Central memory CD4-positive, alpha-beta T cell (primary cell): ENCODE data around the gene RMDN2.
"Not testable (repeated sequence)": the region's sequence is repeated elsewhere in the genome, so short reads cannot be mapped to it uniquely, and the experiment has no call there.

Experiments used
- DNase-seq: peaks from one replicate; pipeline ENCODE4 v3.0.0; 2022

Gene RMDN2

GRCh38 chr2:37997629-37998028, 72.5 kb downstream of the RMDN2 start:
- DNase-seq, result no peak

GRCh38 chr2:38000485-38001222, 75.6 kb downstream of the RMDN2 start:
- DNase-seq, result no peak

DNA sequence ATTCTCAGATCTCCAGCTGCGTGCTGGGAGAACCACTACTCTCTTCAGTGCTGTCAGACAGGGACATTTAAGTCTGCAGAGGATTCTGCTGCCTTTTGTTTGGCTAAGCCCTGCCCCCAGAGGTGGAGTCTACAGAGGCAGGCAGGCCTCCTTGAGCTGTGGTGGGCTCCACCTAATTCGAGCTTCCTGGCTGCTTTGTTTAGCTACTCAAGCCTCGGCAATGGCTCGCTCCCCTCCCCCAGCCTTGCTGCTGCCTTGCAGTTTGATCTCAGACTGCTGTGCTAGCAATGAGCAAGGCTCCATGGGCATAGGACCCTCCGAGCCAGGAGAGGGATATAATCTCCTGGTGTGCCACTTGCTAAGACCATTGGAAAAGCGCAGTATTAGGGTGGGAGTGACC, 85.1 kb downstream of the RMDN2 start:
- DNase-seq, result not testable (repeated sequence)

DNA sequence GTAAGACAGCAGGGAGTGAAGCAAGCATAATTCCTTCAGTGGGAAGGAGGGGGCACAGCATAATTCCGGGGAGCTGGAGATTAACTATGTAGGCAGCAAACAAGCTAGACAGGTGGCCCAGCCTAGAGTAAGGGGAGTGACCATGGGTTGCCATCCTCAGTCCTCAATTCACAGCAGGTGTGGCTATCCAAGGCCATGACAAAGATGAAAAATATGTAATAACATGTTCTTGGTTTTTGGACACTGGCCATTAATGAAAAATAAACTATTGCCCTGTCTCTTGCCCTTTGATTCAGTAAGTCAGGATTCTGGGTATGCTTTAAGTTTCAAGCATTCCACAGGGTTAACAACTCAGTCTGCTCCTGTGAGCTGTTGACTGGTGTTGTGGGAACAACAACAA, 85.9 kb downstream of the RMDN2 start:
- no peak for DNase-seq

DNA sequence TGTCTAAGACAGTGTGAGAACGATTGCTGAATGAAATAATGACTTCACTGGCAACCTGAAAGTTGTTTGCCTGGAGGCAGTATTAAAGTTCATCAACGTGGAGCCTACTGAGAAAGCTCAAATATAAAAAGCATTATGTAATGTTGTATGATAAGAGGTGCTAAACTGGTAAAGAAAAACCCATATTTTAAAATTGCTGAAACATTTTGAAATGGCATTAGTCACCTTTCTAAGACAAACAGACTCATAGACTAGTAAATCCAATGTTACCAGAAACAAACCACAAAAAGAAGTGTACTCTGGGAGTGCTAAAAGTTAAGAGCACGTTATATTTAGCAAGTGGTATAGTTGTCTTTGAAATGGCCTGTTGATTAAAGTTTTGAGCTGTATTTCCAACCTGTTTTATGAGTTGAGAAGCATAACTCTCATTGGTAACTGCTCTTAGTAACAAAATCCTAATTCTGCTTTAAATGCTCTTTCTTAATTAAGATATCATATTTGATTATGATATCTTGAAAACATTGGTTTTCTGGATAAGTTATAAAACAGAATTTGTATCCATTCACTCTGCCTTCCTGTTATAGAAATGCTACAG, 88.2 kb downstream of the RMDN2 start:
- DNase-seq, result no peak

DNA sequence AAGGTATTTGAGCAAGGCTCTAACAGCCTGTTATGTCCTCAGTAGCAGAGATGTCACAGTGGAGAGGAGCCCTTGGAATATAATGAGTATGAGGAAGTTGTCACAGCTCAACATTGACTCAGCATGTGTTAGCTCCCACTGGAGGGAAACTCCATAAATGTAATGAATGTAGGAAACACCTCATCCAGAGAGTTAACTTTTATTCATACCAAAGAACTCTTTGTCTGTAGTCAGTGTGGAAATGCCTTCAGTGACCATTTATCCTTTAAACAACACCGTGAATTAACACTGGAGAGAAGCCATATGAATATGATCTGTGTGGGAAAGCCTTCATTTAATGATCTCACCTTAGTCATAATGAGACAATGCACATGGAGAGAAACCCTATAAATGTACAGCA, 91.1 kb downstream of the RMDN2 start:
- DNase-seq, result no peak

GRCh38 chr2:38017836-38018235, 92.7 kb downstream of the RMDN2 start:
- no peak for DNase-seq

DNA sequence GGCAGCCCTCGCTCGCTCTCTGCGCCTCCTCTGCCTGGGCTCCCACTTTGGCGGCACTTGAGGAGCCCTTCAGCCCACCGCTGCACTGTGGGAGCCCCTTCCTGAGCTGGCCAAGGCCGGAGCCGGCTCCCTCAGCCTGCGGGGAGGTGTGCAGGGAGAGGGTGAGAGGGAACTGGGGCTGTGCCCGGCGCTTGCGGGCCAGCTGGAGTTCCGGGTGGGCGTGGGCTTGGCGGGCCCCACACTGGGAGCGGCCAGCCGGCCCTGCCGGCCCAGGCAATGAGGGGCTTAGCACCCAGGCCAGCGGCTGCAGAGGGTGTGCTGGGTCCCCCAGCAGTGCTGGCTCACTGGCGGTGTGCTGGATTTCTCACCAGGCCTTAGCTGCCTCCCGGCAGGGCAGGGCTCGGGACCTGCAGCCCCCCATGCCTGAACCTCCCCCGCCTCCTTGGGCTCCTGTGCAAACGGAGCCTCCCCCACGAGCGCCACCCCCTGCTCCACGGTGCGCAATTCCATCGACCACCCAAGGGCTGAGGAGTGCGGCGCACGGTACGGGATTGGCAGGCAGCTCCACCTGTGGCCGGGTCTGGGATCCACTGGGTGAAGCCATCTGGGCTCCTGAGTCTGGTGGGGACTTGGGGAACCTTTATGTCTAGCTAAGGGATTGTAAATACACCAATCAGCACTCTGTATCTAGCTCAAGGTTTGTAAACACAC, 95.4 kb downstream of the RMDN2 start:
- DNase-seq, result not testable (repeated sequence)

DNA sequence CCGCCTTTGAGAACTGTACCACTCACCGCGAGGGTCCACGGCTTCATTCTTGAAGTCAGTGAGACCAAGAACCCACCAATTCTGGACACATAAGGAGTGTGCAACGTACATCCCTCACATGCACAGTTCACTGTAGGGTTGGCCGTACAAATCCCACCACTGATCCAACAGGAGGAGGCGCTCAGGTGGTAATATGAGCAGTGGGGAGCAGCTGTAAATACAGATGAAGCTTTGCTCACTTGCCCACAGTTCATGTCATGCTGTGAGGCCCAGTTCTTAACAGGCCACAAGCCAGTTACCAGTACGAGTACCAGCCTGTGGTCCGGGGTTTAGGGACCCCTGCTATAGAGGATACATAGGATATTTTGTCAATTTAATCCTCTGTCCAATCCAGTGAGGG, 96.5 kb downstream of the RMDN2 start:
- no peak for DNase-seq

DNA sequence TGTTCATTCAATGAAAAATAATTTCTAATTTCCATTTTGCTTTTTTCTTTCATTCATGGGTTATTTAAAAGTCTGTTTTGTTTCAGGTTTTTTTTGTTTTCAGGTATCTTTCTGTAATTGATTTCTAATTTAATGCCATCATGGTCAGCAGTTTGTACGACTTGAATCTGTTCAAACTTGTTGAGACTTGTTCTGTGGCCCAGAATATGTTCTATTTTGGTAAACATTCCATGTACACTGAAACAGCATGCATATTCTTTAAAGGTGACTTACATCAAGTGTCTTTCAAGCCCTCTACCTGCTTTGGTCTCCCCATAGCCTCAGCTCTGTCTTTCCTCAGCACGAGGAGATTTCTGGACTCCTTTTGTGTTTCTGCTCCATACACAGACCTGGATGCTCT, 101.8 kb downstream of the RMDN2 start:
- no peak for DNase-seq

DNA sequence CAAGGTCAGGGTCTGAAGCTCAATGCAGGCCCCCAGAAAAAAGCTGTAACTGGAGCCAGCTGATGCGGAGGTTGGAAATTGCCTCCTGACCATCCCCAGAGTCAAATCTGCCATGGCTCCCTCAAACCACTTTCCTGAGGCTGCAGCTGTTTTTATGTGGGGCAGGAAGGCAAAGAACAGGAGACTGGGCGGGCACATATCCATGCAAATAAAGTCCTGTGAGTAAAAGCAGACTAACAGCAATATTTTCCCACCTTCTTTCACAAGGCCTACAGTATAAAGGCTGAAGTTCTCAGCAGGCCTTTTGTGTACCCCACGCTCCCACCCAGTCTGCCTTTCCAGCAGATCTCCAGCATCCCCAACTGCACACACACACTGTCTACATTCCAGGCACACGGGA, 103.7 kb downstream of the RMDN2 start:
- DNase-seq, result no peak

GRCh38 chr2:38029512-38029911, 104.4 kb downstream of the RMDN2 start:
- DNase-seq, result no peak

GRCh38 chr2:38030635-38031355, 105.7 kb downstream of the RMDN2 start:
- no peak for DNase-seq

DNA sequence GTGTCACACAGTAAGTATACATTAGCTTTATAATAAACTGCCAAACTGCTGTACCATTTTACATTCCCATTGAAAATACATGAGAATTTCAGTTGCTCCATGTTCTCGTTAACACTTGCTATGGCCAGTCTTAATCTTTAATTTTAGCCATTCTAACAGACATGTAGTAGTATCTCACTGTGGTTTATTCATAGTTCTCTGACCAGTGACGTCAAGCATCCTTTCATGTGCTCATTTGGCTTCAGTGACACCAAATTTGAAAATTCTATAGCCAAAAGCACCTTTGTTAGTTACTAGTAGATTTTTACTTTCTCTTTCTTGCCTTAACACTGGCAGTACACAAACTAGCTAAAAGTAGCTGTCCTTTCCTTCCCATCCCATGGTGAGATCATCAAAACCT, 107.9 kb downstream of the RMDN2 start:
- no peak for DNase-seq

GRCh38 chr2:38033646-38034045, 108.6 kb downstream of the RMDN2 start:
- no peak for DNase-seq

DNA sequence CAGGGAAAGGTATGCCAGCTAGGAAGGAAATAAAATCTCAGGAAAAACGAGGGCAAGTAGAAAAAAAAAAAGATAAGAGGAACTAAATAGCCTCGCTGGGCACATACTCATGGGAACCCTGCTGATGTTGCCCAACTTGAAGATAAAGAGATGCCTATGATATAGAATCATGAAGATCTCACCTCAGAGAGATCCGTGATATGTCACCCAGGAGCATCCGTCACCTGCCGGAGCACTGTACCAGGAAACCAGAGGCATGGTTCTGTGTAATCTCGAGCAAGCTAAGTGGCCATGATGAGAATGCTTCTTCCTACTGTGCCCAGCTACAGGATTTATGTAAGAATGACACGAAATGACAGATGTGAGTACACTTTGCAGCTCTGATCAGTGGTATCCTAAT, 110.9 kb downstream of the RMDN2 start:
- no peak for DNase-seq

- no peak for DNase-seq
These were observed 112.2 kb downstream of the RMDN2 start for GRCh38 chr2:38037325-38037724.

DNA sequence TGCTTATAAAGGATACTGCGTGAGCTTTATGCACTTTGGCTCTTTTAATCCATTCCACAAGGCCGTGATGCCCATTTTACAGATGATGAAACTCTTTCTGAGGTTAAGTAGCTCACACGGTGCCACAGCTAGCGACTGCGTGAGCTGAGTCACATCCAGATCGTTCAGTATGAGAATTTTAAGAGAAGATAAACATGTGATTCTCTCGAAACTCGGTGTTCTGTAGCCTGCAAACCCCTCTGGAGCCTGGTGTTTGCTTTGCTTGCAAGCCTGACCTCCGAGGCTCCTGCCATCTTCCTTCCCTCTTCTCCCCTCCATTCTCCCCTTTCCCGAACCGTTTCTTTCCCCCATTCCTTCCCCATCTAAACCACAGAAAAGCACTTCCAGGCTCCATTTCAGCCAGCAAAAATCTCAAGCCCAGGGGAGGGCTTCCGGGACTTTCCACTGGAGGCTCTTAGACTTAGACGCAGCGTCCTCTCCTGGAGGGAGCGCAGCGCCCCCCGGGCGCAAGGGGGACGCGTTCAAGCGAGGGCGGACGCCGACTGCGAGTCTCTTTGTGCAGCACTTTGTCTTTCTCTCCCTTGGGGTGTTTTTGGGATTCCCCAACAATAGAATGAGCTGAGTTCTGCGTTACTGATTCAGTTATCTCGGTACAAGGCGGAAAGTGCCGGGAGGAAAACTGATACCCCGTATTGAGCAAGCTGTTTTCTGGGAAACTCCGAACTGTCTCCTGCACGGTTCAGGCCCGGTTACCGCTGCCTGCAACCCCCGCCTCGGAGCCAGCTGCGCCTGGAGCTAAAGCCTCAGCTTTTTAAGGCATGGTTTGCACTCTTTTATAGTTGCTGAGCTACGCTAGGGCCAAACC, 112.9 kb downstream of the RMDN2 start:
- DNase-seq, result no peak

- no peak for DNase-seq
These were observed 113.6 kb downstream of the RMDN2 start for GRCh38 chr2:38038682-38039081.

DNA sequence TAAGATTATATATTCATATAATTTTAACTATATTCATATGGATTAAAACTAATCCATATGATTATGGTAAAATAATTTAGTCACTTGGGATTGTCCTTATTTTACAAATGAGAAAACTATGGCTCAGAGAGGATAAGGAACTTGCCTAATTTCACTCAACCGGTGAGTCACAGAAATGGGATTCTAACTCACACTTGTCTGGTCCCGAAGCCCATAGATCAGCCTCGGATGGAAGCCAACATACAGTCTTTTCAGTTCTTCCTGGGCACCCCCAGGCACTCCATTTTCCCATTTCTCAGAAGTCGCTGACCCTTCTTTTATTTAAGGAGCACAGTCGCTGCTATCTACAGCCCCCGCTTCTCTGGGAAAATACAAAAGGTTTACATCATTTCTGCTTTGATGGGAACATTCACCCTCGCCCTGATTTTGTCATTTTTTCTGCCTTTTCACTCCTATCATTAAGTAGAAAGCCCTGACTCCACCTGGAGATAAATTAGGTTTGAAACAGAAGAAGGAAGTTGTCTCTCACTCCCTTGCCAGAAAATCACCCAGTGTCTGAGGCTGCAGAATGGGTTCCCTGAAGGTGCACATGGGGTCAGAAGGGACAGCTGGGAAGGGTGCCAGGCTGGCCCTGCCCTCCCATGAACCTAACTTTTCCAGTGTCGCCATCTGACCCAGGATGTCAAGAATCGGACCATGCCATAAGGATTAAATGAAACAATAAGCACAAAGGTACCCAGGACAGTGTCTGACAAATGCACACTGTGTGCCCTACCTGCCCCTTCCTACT, 114.2 kb downstream of the RMDN2 start:
- DNase-seq, result no peak

GRCh38 chr2:38045811-38046210, 120.7 kb downstream of the RMDN2 start:
- DNase-seq, result no peak

DNA sequence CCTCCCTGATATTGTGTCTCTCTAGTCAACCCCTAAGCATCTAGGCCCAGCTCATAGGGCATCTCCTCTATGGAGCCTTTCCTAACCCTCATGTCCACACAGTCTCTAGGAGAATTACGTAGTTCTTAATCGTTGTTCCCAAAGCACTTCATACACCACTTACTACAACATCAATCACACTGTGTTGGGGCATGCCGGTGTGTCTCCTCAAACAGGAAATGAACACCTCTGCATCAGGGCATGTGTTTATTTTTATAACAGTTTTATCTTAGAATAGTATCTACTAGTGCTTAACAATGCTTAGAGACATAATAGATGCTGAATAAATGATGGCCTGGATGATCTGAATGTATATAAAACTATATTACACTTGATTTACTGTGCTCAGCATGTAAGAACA, 131.1 kb downstream of the RMDN2 start:
- DNase-seq, result no peak
